ENCODE measurements around the gene GULP1.

The GULP1 gene

GRCh38 chr2:188634656-188635055 lies 343.0 kb downstream of the GULP1 start:
- H3K9me3 ChIP-seq (ENCODE audit: control insufficient read depth in 5 of 5, low read length in 5 of 5) = no peaks in the 10 kb centered on the region
- H3K4me3 ChIP-seq (ENCODE audit: low read depth in 1 of 5, low read length in 5 of 5) = no peak overlapping the region
- H3K27ac ChIP-seq (ENCODE audit: low read depth, low read length) = no peak overlapping the region
- no peak overlapping the region for H3K9ac ChIP-seq (ENCODE audit: low read length in 5 of 5)
- H3K4me1 ChIP-seq (ENCODE audit: control insufficient read depth in 5 of 5, insufficient read depth in 5 of 5, low read length in 5 of 5) = peaks cover 2 to 11% (median 8%) of the 10 kb centered on the region in 5 donors
- no peaks in the 10 kb centered on the region for H3K27me3 ChIP-seq (ENCODE audit: control insufficient read depth in 5 of 5, insufficient read depth in 4 of 5, low read length in 5 of 5)
- no peaks in the 10 kb centered on the region for H3K36me3 ChIP-seq (ENCODE audit: control insufficient read depth in 5 of 5, insufficient read depth in 5 of 5, low read length in 5 of 5)
